GM12892 (cell line): ENCODE measurements around the gene TNNT2.

Source experiments
- POLR2A ChIP-seq: IDR thresholded peaks from 2 replicates; pipeline ENCODE4 v1.6.1; 2011; ENCODE audit warnings: low read depth, low read length, control low read depth
- POLR2AphosphoS5 ChIP-seq: IDR thresholded peaks from 2 replicates; pipeline ENCODE4 v1.6.1; 2011; ENCODE audit warnings: low read depth, low read length, control low read depth
- TAF1 ChIP-seq: IDR thresholded peaks from 2 replicates; pipeline ENCODE4 v1.6.1; 2011; ENCODE audit warnings: low read depth, mild to moderate bottlenecking, control low read depth, low read length, borderline replicate concordance

DNA sequence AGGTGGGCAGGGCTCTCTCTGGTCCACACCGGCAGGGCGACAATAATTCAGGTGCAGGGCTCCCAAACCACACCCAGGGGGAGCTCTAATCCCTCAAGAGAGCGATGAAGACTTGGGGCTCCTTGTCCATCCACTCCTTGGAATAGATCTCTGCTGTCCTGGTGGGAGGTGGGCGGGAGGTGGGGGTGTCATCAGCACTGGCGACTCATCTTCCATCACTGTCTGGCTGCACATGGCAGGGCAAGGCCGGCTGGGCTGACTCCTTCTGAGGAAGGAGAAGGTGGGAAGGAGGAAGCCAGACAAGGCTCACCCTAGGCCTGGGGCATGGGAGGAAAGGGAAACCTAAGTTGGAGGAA, 29.3 kb downstream of the TNNT2 start:
- TF ChIP-seq POLR2A (no peak), TAF1 (no peak), POLR2AphosphoS5 (no peak)
